ENCODE results near the gene TRRAP.
"Not testable (repeated sequence)": the region's sequence is repeated elsewhere in the genome, so short reads cannot be mapped to it uniquely, and the experiment has no call there.

Gene TRRAP

DNA sequence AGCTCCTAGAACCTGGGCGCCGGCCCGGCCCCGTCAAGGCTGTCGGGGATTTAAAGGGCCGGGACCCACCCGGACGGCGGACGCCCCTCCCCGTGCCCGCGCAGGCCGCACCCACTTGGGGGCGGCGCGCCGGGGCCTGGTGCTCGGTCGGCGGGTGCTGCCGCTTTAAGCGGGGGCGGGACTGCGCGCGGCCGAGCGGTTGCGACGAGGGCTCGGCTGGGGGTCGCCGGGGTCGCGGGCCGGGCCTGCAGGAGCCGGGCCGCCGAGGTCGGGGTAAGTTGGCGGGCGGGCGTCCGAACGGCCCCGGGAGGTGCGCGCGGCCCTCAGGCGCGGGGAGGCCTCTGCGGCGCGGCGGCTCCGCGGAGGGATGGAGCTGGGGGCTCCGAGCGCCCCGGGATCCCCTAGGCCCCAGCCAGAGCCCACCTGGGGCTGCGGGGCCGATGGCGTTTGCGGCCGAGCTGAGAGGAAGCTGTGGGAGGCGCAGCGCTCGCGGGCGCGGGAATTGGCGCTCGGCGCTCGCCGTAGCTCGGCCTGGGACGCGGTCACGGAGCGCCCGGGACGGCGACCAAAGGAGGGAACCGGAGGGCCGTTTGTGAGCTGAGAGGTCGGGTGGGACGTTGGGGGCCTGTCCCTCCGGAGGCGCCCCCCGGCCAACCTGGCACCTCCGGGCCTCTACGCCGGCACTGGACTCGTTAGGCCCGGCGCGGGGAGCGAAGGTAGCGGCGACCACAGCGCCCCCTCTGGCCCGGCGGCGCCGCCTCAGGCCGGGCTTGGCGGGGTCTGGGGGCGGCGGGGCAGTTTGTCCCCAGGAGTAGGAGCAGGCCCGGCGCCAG is at the start of gene TRRAP:
Gene TRRAP (plus strand): TSS at position 168 of the 833 bp plus-strand sequence. CDS start 2,619 bp downstream, outside the sequence.
- DNase-seq, result peak; percentile 1

DNA sequence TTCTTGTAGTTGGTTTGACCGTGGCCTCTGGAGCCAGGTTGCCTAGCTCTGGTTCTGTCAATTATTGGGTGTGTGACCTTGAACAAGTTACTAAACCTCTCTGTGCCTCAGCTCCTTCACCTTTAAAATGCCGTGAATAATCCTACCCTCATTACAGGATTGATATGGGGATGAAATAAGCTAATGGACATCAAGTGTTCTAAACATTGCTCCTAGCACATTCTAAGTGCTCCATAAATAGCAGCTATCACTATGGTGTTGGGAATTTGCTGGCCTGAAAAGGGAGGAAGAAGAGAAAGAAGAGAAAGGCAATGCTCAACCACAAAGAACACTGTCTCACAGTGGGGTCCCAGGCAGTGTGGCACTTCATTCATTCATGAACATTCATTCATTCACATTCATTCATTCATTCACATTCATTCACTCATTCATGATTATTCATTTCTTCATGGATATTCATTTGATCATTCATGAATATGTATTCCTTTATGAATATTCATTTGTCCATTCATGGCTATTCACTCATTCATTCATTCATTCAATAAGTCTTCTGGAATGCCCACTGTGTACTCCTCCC is 47.3 kb upstream of the TRRAP start:
- no peak for DNase-seq

DNA sequence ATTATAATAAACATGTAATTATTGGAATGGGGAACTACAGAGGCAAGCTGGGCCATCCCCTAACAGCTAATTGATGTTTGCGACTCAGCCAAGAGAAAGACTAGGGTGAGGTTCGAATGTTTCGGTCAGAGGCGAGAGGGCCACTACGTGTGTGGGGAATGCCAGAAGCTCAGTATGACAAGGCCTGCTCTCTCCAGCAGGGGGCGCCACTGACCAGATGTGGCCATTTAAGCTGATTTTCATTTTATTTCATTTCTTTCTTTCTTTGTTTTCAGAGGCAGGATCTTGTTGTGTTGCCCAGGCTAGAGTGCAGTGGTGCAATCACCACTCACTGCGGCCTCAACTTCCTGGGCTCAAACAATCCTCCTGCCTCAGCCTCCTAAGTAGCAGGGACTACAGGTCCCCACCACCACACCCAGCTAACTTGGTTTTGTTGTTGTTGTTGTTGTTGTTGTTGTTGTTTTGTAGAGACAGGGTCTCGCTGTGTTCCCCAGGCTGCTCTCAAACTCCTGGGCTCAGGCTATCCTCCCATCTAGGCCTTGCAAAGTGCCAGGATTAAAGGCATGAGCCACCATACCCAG is 46.6 kb upstream of the TRRAP start:
- no peak for DNase-seq

DNA sequence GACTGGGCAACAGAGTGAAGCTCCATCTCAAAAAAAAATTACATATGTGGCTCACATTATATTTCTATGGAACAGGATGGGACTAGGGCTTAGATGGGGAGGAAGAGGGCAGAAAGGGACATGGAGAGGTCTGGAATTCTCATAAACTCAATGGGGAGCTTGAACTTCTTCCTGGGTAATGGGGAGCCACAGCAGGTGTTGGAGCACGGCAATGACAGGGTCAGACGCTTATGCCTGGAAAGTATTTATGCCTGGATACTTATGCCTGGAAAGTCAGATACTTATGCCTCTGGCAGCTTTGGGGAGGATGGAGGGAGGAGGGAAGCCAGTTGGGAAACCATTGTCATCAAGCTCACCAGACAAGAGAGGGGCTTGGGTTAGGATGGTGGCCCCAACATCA is 45.3 kb upstream of the TRRAP start:
- no peak for DNase-seq

DNA sequence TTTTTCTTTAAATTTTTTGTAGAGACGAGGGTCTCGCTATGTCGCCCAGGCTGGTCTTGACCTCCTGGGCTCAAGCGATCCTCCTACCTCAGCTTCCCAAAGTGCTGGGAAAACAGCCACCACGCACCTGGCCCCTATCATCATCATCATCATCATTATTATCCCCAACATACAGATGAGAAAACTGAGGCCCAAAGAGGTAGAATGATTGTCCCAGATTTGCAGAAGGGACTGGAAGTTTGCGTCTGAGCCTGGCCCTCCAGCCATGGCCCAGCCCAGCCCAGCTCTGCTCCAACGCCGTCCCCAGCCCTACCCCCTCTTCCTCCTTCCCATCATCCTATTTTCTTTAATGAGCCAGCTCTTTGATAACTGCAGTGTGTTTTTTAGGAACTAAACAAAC is 43.4 kb upstream of the TRRAP start:
- DNase-seq, result no peak

DNA sequence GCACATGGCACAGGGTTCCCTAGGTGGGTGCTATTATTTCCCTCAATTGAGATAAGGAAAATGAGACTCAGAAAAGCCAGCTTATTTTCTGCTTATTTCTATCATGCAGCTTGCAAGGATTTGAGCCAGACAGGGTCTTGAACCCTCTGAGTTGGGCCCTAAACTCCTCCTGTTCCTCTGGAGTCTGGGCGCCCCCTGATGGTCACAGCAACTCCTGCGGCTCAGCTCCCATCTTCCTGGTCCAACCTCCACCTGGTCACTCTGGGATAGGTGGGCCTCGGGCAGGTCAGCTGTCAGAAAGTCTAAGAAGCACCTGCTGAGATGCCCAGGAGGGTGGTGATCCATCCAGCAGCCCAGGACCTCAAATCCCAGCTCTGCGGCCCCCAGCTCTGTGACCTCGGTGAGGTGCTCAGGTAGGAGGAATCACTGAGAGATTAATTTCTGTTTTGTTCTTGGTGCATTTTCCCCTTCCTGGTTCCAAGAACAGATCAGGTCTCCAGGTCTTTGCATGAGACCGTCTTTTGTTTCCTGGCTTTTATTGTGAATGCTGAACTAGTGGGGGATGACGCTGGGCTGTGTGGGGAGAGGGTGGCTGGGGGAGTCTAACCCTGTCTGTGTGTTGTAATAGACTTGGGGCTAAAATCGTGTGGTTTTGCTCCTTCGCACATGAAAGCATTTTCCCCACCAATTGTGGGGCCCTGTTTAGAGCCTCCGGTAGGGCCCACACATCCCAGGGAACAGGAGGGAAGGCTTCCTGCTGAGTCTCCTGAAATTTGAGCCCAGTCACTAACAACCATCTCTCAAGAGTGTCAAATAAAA is 41.3 kb upstream of the TRRAP start:
- no peak for DNase-seq

DNA sequence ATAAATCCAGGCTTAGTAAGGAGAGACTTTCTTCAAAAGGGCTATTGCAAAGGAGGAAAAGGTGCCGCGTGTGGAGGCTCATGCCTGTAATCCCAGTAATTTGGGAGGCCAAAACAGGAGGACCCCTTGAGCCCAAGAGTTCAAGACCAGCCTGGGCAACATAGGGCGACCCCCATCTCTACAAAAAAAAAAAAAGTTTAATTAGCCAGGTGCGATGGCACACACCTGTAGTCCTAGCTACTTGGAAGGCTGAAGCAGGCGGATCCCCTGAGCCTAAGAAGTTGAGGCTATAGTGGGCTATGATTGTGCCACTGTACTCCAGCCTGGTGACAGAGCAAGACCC is 40.7 kb upstream of the TRRAP start:
- no peak for DNase-seq

DNA sequence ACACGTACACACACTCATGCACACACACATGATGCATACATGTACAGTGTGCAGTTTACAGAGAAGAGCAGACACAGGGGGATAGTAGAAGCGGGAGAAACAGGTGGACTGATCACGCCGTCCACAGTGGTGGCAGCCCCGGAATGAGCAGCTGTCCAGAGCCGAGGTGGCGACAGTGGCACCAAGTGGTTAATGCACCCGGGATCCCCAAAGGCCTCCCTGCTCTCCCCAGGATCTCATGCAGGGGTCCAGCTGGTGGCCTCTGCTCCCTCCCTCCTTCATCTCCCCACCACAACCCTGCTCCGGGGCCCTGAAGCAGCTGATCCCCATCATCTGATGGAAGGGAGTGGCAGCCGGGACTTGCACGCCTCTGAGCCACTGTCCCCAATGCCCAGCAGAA is 38.2 kb upstream of the TRRAP start:
- no peak for DNase-seq

DNA sequence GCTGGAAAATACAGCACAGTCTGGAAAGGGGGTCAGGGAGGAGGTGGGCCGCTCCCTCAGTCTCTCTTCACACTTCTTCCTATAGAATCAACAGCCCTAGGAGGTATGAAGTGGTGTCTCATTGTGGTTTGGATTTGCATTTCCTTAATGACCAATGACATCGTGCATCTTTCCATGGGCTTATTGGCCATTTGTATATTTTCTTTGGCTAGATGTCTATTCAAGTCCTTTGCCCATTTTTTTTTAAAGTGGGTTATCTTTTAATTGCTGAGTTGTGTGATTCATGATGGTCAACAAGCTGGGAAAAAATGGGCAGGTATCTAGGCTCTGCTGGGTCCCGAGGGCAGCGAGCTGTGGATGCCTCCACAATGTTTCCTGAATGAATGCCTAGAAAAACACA is 37.6 kb upstream of the TRRAP start:
- no peak for DNase-seq

DNA sequence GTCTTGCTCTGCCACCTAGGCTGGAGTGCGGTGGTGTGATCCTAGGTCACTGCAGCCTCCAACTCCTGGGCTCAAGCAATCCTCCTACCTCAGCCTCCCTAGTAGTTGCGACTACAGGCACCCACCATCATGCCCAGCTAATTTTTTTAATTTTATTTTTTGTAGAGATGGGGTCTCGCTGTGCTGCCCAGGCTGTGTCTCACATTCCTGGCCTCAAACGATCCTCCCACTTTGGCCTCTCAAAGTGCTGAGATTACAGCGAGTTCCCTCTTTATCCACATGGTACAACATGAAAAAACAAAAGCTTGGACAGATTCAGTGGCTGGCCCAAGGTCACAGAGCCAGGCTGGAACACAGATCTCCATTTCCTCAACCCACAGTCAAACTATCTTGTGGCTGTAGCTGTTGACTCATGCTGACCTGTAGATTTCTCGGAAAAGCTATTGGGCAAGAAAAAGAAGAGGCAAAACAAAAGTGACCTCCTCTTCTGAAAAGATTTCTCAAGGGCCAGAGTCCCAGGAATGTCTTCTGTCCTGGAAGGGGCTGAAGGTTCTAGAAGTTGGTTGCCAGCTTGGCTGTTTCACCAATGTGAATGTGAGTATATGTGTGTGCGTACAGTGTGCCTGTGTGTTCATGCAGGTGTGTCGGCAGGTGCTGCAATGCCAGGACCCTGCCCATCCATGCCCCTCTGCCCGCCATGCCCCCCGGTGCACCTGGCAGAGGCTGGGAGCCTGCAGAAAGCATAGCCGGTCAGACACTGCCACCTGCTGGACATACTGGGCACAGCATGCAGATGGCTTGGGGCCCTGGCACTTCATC is 36.9 kb upstream of the TRRAP start:
- DNase-seq, result no peak

DNA sequence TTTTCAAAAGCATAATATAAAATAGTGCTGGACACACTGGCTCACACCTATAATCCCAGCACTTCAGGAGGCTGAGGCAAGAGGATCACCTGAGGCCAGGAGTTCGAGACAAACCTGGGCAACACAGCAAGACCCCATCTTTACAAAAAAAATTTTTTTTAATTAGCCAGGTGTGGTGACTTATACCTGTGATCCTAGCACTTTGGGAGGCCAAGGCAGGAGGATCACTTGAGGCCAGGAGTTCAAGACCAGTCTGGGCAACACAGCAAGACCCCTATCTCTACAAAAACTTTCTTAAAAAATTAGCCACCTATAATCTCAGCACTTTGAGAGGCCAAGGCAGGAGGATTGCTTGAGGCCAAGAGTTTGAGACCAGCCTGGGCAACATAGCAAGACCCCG is 35.8 kb upstream of the TRRAP start:
- DNase-seq, result not testable (repeated sequence)

DNA sequence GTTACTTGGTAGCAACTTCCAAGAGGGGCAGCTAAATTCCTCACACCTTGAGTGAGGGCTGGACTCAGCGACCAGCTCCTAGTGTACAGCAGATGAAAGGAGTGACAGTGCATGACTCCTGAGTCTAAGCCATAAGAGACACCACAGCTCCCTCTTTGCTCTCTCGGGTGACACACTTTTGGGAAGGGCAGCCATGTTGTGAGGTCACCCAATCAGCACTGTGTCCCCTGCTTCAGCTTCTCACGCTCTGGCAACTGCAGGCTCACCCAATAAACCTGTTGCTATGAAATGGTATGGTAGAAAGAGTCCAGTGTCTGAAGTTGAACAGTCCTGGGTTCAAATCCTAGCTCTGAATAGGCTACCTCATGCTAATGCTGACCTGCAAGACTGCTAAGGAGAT is 29.4 kb upstream of the TRRAP start:
- no peak for DNase-seq

DNA sequence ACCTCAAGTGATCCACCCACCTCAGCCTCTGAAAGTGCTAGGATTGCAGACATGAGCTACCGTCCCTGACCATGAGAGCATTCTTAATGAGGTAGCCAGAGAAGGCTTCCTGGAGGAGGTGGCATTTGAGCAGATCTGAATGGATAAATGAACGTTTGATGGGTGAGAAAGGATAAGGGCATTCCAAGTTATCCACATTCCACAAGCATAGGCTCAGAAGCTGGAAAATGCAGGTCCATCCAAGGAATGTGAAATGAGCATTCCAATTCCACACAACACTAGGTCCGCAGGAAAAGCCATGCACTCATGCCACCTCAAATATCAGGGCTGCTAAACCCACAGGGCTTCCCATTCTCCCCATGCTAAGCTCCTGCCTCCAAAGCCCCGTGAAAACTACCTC is 25.5 kb upstream of the TRRAP start:
- no peak for DNase-seq

DNA sequence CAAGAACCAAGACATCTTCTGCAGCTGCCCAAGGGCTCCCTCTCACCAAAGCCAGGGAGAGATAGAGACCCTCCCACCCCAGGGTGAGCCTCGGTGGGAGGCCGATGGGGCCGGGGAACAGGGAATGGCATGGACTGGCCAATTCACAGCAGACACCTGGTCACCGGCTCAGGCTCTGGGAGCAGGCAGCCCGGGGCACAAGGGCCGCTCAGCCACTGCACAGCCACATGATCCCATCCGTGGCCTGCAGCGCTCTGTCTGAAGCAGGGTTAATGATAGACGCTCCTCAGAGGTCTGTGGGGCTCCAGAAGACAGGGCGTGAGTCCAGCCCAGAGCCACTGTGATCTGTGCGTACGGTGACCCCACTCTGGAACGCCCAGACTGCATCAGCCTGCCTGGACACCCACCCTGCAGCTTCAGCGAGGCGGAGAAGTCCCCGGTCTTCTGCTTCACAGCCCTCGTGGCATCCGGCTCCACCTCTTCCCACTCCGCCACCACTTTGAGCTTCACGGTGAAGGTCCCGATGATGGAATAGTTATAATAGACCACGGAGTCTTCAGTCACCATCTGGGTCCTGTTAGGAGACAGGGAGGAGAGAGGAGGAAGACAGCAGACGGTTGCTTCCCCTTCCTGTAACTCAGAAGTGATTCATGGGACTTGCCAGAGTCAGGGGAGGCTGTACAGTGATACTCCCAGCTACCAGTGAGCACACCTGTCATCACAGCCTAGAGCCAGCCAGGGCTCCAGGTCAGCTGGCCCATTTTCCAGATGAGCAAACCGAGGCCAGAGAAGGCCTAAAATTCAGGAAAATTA is 22.5 kb upstream of the TRRAP start:
- no peak for DNase-seq

DNA sequence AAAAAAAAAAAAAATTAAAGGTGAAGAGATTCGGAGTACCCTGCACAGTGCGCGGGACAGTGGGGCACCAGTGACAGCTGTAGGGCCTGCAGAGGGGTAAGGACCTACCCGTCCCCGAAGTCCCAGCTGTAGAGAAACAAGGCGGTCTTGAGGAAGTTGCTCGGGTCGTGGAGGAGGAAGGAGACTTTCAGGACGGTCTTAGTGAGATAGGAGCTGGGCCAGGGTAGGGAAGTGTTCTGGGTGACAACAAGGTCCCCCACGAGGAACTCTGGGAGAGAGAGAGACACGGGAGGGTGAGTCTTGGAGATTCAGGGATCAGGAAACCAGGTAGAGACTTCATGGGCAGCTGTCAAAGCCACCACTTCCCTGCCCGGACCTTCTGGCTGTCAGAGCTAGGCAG is 18.3 kb upstream of the TRRAP start:
- DNase-seq, result no peak

DNA sequence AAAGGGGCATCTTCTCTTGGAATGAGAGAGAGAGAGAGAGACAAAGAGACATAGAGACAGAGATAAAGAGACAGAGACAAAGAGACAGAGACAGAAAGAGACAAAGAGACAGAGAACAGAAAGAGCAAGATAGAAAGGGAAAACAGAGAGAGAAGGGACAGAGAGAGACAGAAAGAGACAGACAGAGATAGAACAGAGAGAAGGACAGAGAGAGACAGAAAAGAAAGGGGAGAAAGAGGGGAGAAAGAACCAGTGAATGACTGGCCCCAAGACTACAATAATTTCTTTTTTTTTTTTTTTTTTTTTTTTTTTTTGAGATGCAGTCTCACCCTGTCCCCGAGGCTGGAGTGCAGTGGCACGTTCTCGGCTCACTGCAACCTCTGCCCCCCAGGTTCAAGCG is 16.1 kb upstream of the TRRAP start:
- DNase-seq, result no peak

DNA sequence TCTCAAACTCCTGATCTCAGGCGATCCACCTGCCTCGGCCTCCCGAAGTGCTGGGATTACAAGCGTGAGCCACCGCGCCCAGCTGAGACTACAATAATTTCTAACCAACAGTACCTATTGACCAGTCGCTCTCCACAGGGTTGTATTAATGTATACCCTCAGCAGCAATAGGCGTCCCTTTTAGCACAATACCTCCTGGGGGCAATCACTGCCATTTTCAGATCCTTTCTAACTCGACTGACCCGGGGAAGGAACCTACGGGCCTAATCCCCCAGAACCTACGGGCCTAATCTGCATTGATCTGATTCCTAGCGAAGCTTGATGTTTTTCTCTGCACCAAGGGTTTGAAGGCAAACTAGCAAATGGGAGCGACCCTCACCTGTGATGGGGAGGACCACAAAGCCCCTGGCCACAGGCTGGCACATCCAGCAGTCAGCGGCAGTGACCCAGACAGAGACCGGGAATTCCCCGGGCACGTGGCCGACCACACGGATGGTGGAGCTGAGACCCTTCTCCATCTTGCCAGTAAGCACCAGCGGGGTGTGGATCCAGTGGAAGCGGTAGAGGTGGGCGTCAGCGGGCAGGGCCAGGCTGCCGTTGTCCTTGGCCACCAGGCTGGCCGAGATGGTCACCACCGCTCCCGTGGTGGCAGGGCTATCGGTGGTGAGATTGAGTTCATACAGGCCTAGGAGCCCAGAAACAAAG is 15.5 kb upstream of the TRRAP start:
- DNase-seq, result no peak

DNA sequence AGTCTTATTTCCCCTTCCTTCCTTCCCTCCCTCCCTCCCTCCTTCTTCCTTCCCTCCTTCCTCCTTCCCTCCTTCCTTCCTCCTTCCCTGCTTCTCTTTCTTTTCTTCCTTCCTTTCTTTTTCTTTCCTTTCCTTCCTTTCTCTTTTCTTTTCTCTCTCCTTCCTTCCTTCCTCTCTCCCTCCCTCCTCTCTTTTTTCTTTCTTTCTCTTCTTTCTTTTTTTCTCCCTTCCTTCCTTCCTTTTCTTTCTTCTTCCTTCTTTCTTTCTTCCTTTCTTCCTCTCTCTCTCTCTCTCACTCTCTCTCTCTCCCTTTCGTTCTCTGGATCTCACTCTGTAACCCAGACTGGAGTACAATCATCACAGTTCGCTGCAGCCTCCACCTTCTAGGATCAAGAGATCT is 14.7 kb upstream of the TRRAP start:
- DNase-seq, result no peak

DNA sequence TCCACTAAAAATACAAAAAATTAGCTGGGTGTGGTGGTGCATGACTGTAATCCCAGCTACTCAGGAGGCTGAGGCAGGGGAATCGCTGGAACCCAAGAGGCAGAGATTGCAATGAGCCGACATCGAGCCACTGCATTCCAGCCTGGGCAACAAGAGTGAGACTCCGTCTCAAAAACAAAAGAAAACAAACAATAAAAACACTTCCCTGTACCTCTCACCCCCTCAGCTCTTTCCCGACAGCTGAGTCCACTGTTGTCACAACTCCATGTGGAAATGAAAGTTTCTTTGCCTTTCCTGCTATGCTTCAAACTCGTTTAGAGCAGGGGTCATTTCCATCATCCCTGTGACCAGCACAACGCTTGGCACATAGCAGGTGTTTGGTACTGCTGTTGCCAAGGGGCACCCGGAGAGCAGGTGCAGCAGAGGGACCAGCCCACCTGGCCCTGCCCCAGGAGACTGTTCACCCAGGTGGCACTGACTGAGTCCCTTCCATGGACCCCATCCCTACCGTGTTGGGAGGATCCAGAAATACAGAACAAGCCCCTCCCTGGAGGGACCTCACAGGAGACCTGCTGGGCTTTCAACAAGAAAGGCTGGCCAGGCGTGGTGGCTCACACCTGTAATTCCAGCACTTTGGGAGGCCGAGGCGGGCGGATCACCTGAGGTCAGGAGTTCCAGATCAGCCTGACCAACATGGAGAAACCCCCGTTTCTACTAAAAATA is 13.4 kb upstream of the TRRAP start:
- no peak for DNase-seq

DNA sequence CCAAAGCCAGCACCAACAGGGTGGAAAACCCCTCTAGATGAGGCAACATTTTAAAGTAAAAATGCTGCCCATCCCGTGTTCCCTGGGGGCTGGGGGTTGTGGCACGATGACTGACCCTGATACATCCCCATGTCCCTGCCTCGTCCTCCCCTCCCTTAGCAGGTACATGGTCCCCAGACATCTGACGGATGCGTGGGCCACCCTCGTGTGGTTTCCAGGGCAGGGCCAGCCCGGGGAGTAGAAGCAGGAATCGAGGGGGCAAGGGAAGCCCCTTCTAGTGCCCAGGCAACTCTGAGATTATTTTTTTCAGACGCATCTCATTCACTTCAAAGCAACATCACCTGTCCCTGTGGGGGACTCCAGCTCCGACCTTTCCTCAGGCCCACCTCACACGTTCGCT is 12.0 kb upstream of the TRRAP start:
- DNase-seq, result no peak

DNA sequence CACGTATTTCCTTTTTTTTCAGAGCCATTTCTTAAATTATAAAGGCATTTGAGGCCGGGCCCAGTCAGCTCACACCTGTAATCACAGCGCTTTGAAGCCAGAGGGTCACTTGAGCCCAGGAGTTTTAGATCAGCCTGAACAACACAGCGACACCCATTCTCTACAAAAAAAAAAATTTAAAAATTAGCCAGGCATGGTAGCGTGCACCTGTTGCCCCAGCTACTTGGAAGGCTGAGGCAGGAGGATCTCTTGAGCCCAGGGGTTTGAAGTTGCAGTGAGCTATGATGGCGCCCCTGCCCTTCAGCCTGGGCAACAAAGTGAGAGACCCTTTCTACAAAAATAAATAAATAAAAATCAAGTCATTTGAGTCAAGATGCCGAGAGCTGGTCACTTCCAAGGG is 11.6 kb upstream of the TRRAP start:
- DNase-seq, result no peak
